ENCODE results near the gene ORMDL1.
A peak's percentile ranks its signal among the peaks of the same experiment; 100 is the strongest.
"Not testable (repeated sequence)": the region's sequence is repeated elsewhere in the genome, so short reads cannot be mapped to it uniquely, and the experiment has no call there.

ORMDL1 gene

DNA sequence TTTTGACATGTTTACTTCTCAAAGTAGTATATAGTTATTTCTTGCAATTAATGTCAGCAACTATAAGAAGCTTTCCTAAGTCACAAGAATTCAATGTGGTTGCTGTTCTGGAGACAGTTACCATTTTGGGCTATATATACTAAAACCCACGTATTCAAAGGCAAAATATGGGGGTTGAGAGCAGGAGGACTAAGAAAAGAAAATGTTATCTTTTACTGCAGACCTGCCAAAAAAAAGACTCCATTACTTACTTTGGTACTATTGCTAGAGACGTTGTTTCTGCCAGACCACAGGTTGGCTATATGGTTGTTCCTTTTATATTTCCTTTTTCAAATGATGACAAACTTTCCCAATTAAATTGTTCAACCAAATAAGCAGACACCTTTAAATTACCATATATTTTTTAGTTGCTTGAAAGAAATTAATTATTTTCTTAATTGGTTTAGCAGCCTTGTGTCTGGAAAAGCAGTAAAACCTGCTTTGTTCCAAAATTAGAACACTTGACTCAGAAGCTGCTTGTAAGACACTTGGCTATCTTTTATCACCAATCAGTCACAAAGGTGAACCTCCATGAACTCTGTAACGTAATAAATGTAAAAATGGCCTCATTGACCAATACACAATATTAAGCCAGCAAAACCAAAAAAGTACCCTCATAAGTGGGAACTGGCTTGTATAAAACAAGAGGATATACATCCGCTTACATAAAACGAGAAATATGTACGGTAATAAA lies 13.4 kb downstream of the ORMDL1 start:
- DNase-seq (ENCODE audit: low read depth), result no peak

DNA sequence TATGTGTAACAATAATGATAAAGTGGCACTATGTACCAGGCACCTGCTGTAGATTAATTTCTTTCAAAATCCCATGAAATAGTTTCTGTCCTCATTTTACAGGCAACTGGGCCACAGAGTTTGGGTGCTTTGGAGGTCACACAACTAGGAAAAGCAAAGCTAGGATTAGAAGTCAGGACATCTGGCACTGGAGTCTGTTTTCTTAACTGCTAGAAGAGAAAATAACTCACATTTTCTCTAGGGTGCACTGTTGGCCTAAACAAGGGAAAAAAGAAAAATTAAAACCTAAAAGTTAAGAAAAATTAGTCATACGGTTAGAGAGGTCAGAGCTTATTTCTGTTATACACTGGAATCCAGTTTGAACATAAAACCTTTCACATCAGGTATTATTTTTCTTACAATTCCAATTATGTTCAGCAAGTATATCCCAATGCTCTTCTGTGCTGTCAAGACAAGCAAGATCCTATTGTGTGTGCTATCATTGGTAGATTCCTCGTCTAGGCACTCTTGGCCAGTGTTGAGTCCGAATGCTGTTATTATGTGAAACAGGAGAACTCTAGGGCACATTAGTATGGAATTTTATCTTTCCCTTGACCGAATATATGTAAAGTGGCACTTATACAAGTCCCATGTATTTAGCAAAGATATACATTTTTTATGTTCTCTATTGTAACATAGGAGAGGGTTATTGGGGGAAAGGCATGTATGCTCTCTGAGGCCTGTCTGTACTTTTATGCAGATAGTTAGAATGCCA lies 20.1 kb downstream of the ORMDL1 start:
- peak; percentile 24 for DNase-seq (ENCODE audit: low read depth)

DNA sequence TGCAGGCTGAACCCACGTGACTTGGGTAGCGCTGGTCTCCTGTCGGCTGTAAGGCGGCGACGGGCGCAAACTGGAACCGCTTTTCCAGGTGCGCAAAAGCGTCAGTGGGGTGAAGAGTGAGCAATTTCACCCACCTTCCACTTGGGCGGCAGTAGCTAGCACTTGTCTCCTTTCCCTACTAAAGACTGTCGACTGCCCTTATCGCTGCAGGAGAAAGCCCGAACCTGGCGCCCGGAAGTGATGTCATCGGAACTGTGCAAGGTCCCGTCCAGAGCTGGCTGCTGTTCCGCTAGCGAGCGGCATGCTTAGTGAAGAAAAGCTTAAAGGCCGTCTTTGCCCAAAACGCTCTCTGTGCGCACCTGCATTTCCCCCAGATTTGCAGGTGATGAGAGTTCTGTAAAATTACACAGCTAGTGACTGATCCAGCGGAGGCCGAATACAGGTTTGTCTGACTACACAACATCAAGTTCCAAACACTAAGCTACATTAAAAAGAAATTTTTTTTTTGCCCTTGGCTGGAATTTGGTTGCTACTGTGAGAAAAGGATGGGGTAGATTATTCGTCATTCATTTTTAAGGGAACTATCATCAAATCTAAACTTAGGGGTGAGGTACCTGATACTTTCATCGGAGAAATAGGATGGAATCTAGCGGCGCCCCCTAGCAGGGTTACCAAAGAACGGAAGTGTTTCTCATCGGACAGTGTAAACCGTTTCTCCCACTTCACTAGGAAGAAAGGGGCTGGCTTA lies 21.4 kb downstream of the ORMDL1 start, which contains the start of gene OSGEPL1:
OSGEPL1 (minus strand) TSS at position 242 of the 748 bp plus-strand sequence. CDS start 1,152 bp downstream, outside the sequence.
- DNase-seq (ENCODE audit: low read depth), result peak; percentile 90

DNA sequence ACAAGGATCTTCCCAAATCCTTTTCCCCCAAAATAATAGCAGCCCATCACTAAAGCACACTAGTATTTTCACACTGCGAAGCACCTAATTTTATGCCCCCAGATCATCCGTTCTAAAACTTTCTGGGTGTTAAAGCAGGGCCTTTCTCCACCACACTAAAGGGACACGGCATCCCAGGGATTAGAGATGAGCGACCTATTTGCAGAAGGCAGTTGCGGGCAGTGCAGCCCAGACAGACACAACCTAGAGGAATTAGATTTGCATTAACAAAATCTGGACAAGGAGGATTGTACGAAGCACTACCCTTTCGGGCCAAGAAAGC lies 21.9 kb downstream of the ORMDL1 start:
- no peak for DNase-seq (ENCODE audit: low read depth)

GRCh38 chr2:189760154-189760553 lies 24.0 kb downstream of the ORMDL1 start:
- DNase-seq (ENCODE audit: low read depth), result not testable (repeated sequence)

DNA sequence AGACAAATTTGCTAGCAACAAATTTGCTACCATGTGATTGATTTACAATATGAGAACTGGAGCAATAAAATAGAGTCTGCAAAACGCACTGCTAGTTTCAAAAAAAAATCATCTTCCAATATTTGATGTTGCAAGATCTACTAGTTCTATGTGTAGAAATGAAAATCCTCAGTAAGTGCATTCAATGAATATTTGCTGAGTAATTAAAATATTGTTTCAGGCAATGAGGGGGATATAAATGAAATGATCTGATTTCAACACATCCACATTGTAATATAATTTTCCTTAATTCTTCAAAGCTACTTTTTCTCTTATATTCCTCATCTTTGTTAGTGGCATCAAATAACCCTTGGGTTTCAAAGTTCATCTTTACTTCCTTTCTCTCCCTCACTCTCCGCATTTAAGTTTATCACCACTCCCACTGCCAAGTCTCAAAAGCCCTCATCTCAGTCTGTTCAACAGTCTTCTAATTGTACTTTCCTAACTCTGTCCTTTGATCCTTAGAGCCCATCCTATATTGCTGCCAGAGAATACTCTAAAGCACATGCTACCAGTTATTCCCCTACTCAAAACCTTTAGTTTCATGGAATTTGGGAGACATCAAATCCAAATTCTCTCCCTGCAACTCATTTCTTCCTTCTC lies 27.7 kb downstream of the ORMDL1 start:
- no peak for DNase-seq (ENCODE audit: low read depth)

- peak; percentile 51 for DNase-seq (ENCODE audit: low read depth)
Observed at GRCh38 chr2:189751080-189751658, 33.0 kb downstream of the ORMDL1 start.

- DNase-seq (ENCODE audit: low read depth), result no peak
Observed at GRCh38 chr2:189729430-189729829, 54.7 kb downstream of the ORMDL1 start.

DNA sequence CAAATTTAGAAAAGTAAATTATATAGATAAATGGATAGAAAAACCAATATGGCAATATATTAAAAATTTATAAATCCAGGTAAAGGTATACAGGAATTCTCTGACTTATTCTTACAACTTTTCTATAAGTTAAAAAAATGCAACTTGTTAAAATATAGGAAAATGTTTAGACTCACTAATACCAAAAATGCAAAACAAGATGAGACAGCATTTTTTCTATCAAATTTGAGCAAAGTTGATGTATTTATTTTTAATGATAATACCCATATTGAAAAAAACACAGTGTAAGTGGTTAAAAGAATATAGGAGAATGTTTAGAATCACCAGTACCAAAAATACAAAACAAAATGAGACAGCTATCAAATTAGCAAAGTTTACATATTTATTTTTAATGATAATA lies 57.3 kb downstream of the ORMDL1 start:
- no peak for DNase-seq (ENCODE audit: low read depth)

DNA sequence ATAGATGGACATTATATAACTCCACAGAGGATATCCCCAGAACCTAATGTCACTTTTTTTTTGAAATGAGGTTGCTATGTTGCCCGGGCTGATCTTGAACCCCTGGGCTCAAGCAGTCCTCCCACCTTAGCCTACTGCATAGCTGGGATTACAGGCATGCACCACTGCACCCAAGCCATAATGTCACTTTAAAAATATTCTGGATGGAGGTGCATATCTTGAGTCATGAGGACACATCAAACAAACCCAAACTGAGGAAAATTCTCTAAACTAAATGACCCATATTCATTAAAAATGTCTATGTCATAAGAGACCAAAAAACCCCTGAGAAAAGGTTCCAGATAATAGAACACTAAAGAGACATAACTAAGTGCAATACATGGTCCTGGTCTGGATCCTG lies 57.9 kb downstream of the ORMDL1 start:
- no peak for DNase-seq (ENCODE audit: low read depth)

GRCh38 chr2:189723192-189723591 lies 60.9 kb downstream of the ORMDL1 start:
- no peak for DNase-seq (ENCODE audit: low read depth)

All from EH (cell line).